ENCODE results near the gene ALCAM.
"Not testable (repeated sequence)": the region's sequence is repeated elsewhere in the genome, so short reads cannot be mapped to it uniquely, and the experiment has no call there.

Gene ALCAM

GRCh38 chr3:105537371-105538080 lies 170.8 kb downstream of the ALCAM start:
- no peak for DNase-seq

GRCh38 chr3:105538483-105538882 lies 171.8 kb downstream of the ALCAM start:
- no peak for DNase-seq

GRCh38 chr3:105539897-105540296 lies 173.2 kb downstream of the ALCAM start:
- DNase-seq, result no peak

GRCh38 chr3:105542282-105543019 lies 175.7 kb downstream of the ALCAM start:
- DNase-seq, result no peak

DNA sequence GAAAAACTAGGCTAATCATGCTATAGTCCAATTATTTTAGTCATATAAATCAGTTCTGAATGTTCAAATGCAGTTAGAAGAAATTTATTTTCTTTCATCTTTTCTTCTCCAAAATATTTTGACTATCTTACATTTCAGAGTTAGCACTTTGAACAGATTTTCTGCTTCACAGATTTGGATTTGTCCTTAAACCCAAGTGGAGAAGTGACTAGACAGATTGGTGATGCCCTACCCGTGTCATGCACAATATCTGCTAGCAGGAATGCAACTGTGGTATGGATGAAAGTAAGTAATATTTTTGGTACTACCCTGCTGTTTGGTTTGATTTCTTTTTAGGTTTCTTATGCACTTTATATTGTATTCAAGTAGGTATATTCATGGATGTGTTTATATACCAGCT lies 178.3 kb downstream of the ALCAM start:
- no peak for DNase-seq

GRCh38 chr3:105553851-105554250 lies 187.1 kb downstream of the ALCAM start:
- DNase-seq, result no peak

GRCh38 chr3:105555206-105555605 lies 188.5 kb downstream of the ALCAM start:
- no peak for DNase-seq

GRCh38 chr3:105559856-105560255 lies 193.1 kb downstream of the ALCAM start:
- no peak for DNase-seq

- DNase-seq, result no peak
These were observed 195.2 kb downstream of the ALCAM start for GRCh38 chr3:105561876-105562275.

GRCh38 chr3:105564546-105565288 lies 198.0 kb downstream of the ALCAM start:
- DNase-seq, result no peak

DNA sequence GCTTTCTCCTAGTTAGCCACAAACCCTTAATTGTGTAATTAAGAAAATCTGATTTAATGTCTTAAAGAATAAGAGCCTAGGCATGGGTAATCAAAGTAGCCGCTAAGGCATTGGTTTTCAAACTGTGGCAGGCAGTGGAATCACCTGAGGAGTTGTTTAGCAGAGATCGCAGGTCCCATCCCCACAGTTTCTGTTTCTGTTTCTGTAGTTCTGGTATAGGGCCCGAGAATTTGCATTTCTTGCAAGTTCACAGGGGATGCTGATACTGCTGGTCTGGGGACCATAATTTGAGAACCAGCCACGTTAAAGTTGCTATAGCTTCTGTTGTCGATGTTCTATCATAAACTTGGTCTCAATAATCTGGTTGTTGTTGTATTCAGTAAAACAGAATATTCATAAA lies 204.3 kb downstream of the ALCAM start:
- DNase-seq, result no peak

DNA sequence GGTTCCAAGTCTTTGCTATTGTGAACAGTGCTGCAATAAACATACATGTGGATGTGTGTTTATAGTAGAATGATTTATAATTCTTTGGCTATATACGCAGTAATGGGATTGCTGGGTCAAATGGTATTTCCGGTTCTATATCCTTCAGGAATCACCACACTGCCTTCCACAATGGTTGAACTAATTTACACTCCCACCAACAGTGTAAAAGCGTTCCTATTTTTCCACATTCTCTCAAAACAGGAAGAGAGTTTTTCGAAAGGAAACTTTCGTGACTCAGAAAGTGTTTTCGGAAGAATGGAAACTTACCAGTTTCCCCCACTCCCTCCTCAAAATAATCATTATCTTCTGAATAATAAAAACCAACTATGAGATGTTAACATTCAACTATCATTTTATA lies 205.8 kb downstream of the ALCAM start:
- no peak for DNase-seq

- DNase-seq, result no peak
These were observed 212.7 kb downstream of the ALCAM start for GRCh38 chr3:105579439-105579838.

GRCh38 chr3:105580296-105580965 lies 213.7 kb downstream of the ALCAM start:
- DNase-seq, result no peak

DNA sequence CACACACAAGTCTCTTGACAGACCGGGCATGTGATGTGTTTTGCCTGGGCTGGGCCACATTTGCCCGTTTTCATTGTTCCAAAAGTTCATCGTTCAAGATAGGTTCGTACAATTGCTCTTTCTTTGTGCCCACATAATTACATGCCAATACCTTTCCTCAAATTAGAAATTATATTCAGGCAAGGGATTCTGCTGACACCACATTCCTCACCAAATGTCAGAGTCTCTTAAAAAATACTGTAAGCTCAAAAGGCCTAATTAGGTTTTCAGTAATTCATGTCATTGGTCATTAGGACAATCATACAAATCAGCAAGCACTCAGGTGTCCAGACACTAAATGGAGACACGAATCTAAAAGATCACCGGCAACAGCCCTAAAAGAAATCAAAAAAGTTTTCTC lies 215.3 kb downstream of the ALCAM start:
- no peak for DNase-seq

- no peak for DNase-seq
These were observed 217.5 kb downstream of the ALCAM start for GRCh38 chr3:105584003-105584790.

DNA sequence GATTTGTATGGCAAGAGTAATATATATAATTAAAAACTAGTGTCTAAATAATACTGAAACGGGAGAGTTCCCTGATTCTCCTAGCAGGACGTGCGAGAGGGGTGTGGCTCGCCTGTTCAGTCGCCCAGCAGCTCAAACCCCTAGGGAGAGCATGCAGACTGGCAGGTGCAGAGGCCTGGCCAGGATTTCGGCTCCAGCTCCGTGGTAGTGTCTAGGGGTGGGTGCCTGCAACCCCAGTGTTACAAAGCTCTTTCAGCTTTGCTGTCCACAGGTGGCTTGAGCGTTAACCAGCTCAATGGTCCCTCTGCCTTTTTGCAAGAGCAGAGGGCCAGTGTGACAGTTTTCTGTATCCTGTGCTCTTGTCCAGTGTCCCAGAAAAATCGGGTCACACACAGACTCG lies 226.6 kb downstream of the ALCAM start:
- no peak for DNase-seq

GRCh38 chr3:105594219-105594618 lies 227.5 kb downstream of the ALCAM start:
- no peak for DNase-seq

DNA sequence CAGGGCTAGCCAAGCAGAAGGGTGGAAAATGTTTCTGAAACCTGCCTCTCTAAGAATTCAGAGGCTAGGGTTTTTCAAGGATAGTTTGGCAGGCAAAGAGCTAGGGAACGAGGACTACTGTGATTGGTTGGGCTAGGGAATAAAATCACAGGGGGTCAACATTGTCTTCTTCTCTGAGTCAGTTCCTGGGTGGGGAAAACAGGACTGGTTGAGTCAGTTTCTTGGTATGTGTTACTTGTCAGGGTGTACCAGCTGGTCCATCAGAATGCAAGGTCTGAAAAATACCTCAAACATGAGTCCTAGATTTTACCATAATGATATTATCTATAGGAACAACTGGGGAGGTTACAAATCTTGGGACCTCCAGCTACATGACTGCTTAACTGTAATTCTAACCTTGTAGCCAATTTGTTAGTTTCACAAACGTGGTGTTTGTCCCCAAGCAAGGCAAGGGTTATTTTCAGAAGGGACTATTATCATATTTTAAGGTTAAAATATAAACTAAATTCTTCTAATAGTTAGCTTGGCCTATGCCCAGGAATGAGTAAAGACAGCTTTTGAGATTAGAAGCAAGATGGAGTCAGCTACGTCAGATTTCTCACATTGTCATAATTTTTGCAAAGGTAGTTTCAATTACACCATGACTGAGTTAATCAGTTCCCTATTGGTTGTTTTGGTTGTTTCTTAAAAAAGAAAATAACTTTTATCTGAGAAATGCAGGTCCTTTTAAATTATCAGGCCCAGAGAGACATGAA lies 231.5 kb downstream of the ALCAM start:
- no peak for DNase-seq

GRCh38 chr3:105599350-105599749 lies 232.6 kb downstream of the ALCAM start:
- DNase-seq, result no peak

DNA sequence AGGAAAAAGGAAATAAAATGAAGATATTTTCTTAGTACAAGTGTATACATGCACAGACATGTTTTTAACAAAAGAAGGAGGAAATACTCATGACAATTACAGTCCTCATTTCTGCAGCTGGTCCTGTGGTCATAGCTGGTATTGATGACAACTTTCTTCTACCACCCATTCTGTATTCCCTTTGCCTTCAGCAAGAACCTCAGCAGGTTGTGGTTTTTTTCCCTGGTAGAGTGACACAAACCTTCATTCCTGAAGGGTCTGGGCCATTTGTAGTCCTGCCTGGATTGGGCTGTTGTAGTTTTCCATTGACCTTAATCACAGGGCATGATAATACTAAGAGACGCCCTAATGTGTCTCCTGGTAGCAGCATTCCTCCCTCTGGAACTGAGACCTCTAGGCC lies 235.0 kb downstream of the ALCAM start:
- not testable (repeated sequence) for DNase-seq

DNA sequence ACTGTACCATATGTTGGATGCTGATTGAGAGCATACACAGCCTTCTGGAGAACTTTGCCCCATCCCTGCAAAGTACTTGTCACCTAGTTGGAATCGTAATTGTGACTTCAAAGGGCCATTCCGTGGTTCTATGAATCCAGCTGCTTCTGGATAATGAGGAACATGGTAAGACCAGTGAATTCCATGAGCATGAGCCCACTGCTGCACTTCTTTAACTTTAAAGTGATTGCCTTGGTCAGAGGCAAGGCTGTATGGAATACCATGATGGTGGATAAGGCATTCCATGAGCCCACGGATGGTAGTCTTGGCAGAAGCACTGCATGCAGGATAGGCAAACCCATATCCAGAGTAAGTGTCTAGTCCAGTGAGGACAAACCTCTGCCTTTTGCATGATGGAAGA lies 235.6 kb downstream of the ALCAM start:
- DNase-seq, result not testable (repeated sequence)

All from cortex of kidney (tissue), 1 donor.